HepG2 (cell line): Measurements from ENCODE around the gene MC1R. TPM values are rescaled to one million over a fixed set of nuclear protein-coding genes. Genes with fewer than 3 reads are reported as not detected.

Experiments used
- ADNP ChIP-seq: sonication (generic); formaldehyde crosslinking; IDR thresholded peaks from 2 replicates; pipeline ENCODE4 v1.4.0; 2020; ENCODE audit warnings: missing genetic modification reagents
- BRCA1 ChIP-seq: sonication (generic); formaldehyde crosslinking; IDR thresholded peaks from 2 replicates; pipeline ENCODE4 v1.4.0; 2020; ENCODE audit warnings: missing genetic modification reagents
- CREB1 ChIP-seq, 2 experiments: fragments of 450-650 bp in 1 of 2; IDR thresholded peaks; 2 replicates each; pipeline ENCODE4 v1.6.1; 2016 to 2017; ENCODE audit warnings: control low read depth in 1 of 2, mild to moderate bottlenecking in 1 of 2, missing compliant biosample characterization in 1 of 2, missing genetic modification characterization in 1 of 2
- IRF2 ChIP-seq: IDR thresholded peaks from 2 replicates; pipeline ENCODE4 v1.6.1; 2018; ENCODE audit warnings: missing genetic modification reagents, missing compliant biosample characterization
- JUND ChIP-seq: sonication (generic); formaldehyde crosslinking; IDR thresholded peaks from 2 replicates; pipeline ENCODE4 v1.8.0; 2022; ENCODE audit warnings: mild to moderate bottlenecking, missing genetic modification reagents
- MTA3 ChIP-seq: sonication (generic); formaldehyde crosslinking; IDR thresholded peaks from 2 replicates; pipeline ENCODE4 v1.4.0; 2020; ENCODE audit warnings: missing genetic modification reagents
- NR2F6 ChIP-seq, 2 experiments: IDR thresholded peaks; 2 replicates each; pipeline ENCODE4 v1.6.1; 2016; ENCODE audit warnings: antibody characterized with exemption in 1 of 2, mild to moderate bottlenecking in 1 of 2
- PPARG ChIP-seq: conservative IDR thresholded peaks from 2 replicates; pipeline ENCODE4 v1.6.1; 2016; ENCODE audit warnings: missing biosample characterization, missing genetic modification reagents
- SP2 ChIP-seq: sonication (generic); formaldehyde crosslinking; IDR thresholded peaks from 2 replicates; pipeline ENCODE4 v1.5.1; 2020; ENCODE audit warnings: mild to moderate bottlenecking, missing genetic modification reagents
- ZFX ChIP-seq: sonication (generic); formaldehyde crosslinking; IDR thresholded peaks from 2 replicates; pipeline ENCODE4 v1.4.0; 2020; ENCODE audit warnings: mild to moderate bottlenecking, low read depth, missing genetic modification reagents, moderate library complexity
- ZNF136 ChIP-seq: sonication (generic); formaldehyde crosslinking; IDR thresholded peaks from 2 replicates; pipeline ENCODE4 v1.8.1; 2022; ENCODE audit warnings: low read depth, mild to moderate bottlenecking, moderate library complexity, missing genetic modification reagents
- ZNF788 ChIP-seq: sonication (generic); formaldehyde crosslinking; IDR thresholded peaks from 2 replicates; pipeline ENCODE4 v1.5.0; 2020; ENCODE audit warnings: mild to moderate bottlenecking, missing genetic modification reagents, borderline replicate concordance
- polyA plus RNA-seq, 8 experiments: library from polyadenylated mRNA; depleted of rRNA in 3 of 8; stranded (reverse) in 7 of 8; unstranded in 1 of 8; fragments of >200 nt; fragmentation: Illumina TruSeq in 4 of 8; extraction: Trizol in 4 of 8; gene quantifications; 2 replicates each; pipeline versions ENCODE4 v1.2.1 to v1.2.3, GENCODE V29; 2011 to 2016; ENCODE audit warnings: low read depth in 4 of 8, missing spikeins in 1 of 8, mixed read lengths in 1 of 8; ENCODE audit not compliant: insufficient read depth in 1 of 8
- total RNA-seq, 5 experiments: library from RNA; depleted of rRNA; stranded (reverse); fragments of >200 nt; fragmentation: Illumina TruSeq; extraction: Trizol; gene quantifications; 2 replicates each; pipeline ENCODE4 v1.2.3, GENCODE V29; 2016; ENCODE audit warnings: low read depth in 1 of 5
- TF ChIP-seq, protein P1 (sequence below): sonication (generic); formaldehyde crosslinking; IDR thresholded peaks from 2 replicates; pipeline ENCODE4 v1.9.0; 2022; ENCODE audit warnings: low read depth, missing genetic modification reagents
- TF ChIP-seq, protein P2 (sequence below): IDR thresholded peaks from 2 replicates; pipeline ENCODE4 v1.6.1; 2016; ENCODE audit warnings: missing biosample characterization, missing genetic modification reagents, low read depth
- TF ChIP-seq, protein P3 (sequence below): sonication (generic); formaldehyde crosslinking; IDR thresholded peaks from 2 replicates; pipeline ENCODE4 v1.5.1; 2020; ENCODE audit warnings: missing genetic modification reagents, mild to moderate bottlenecking, borderline replicate concordance
- TF ChIP-seq, protein P4 (sequence below): sonication (generic); formaldehyde crosslinking; IDR thresholded peaks from 2 replicates; pipeline ENCODE4 v1.4.0; 2020; ENCODE audit warnings: mild to moderate bottlenecking, missing genetic modification reagents
- TF ChIP-seq, protein P5 (sequence below): sonication (generic); formaldehyde crosslinking; IDR thresholded peaks from 2 replicates; pipeline ENCODE4 v1.8.1; 2023; ENCODE audit warnings: missing genetic modification reagents, inconsistent platforms, borderline replicate concordance
- TF ChIP-seq, protein P6 (sequence below): sonication (generic); formaldehyde crosslinking; conservative IDR thresholded peaks from 2 replicates; pipeline ENCODE4 v1.8.1; 2023; ENCODE audit warnings: missing genetic modification reagents
- TF ChIP-seq, protein P7 (sequence below): sonication (generic); formaldehyde crosslinking; IDR thresholded peaks from 2 replicates; pipeline ENCODE4 v1.4.0; 2020; ENCODE audit warnings: mild to moderate bottlenecking, missing genetic modification reagents

Gene MC1R
- total and polyA plus RNA-seq, 2 of the 13 experiments (the other 11 are each of a cell fraction or from before 2014, with no cell fraction given): 9.1 to 14.8 TPM

DNA sequence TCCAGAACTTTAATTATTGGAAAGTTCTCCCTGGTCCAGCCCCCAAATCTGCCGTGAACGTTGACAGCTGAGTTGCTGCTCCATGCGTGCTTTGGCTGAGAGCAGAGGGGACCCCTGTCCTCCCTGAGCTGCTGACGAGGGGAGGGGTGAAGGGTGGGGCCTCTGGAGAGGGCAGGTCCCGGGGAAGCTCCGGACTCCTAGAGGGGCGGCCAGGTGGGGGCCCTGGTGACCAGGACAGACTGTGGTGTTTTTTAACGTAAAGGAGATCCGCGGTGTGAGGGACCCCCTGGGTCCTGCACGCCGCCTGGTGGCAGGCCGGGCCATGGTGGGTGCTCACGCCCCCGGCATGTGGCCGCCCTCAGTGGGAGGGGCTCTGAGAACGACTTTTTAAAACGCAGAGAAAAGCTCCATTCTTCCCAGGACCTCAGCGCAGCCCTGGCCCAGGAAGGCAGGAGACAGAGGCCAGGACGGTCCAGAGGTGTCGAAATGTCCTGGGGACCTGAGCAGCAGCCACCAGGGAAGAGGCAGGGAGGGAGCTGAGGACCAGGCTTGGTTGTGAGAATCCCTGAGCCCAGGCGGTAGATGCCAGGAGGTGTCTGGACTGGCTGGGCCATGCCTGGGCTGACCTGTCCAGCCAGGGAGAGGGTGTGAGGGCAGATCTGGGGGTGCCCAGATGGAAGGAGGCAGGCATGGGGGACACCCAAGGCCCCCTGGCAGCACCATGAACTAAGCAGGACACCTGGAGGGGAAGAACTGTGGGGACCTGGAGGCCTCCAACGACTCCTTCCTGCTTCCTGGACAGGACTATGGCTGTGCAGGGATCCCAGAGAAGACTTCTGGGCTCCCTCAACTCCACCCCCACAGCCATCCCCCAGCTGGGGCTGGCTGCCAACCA lies at the start of gene MC1R (continued):
- TF ChIP-seq, protein P1, sequence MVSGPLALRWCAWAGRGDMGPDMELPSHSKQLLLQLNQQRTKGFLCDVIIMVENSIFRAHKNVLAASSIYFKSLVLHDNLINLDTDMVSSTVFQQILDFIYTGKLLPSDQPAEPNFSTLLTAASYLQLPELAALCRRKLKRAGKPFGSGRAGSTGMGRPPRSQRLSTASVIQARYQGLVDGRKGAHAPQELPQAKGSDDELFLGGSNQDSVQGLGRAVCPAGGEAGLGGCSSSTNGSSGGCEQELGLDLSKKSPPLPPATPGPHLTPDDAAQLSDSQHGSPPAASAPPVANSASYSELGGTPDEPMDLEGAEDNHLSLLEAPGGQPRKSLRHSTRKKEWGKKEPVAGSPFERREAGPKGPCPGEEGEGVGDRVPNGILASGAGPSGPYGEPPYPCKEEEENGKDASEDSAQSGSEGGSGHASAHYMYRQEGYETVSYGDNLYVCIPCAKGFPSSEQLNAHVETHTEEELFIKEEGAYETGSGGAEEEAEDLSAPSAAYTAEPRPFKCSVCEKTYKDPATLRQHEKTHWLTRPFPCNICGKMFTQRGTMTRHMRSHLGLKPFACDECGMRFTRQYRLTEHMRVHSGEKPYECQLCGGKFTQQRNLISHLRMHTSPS (CRISPR knock-in tag): peak; percentile 79; the same call in 1 of the 2 replicates
- TF ChIP-seq, protein P2, sequence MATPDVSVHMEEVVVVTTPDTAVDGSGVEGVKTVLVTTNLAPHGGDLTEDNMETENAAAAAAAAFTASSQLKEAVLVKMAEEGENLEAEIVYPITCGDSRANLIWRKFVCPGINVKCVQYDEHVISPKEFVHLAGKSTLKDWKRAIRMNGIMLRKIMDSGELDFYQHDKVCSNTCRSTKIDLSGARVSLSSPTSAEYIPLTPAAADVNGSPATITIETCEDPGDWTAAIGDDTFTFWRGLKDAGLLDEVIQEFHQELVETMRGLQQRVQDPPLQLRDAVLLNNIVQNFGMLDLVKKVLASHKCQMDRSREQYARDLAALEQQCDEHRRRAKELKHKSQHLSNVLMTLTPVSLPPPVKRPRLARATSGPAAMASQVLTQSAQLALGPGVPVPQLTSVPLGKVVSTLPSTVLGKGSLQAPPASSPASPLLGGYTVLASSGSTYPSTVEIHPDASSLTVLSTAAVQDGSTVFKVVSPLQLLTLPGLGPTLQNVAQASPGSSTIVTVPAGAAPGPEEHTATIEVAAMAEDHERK: no peak
- TF ChIP-seq, protein P3, sequence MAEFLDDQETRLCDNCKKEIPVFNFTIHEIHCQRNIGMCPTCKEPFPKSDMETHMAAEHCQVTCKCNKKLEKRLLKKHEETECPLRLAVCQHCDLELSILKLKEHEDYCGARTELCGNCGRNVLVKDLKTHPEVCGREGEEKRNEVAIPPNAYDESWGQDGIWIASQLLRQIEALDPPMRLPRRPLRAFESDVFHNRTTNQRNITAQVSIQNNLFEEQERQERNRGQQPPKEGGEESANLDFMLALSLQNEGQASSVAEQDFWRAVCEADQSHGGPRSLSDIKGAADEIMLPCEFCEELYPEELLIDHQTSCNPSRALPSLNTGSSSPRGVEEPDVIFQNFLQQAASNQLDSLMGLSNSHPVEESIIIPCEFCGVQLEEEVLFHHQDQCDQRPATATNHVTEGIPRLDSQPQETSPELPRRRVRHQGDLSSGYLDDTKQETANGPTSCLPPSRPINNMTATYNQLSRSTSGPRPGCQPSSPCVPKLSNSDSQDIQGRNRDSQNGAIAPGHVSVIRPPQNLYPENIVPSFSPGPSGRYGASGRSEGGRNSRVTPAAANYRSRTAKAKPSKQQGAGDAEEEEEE (CRISPR knock-in tag): peak; percentile 98
- TF ChIP-seq CREB1 (IDR thresholded peaks at IDR 0.05) (no peak), CREB1 (CRISPR knock-in tag; IDR thresholded peaks at IDR 0.05) (no peak), ZNF136 (no peak; the same call in 1 of the 2 replicates), MTA3 (no peak), ADNP (CRISPR knock-in tag) (no peak), ZNF788 (CRISPR knock-in tag) (peak; percentile 94), ZFX (peak; percentile 8; the same call in 1 of the 2 replicates), PPARG (CRISPR knock-in tag) (peak; percentile 69; the same call in 1 of the 2 replicates), JUND (CRISPR knock-in tag) (no peak), NR2F6 (IDR thresholded peaks at IDR 0.05) (0 out of 2 replicates have a peak, but pooled peaks have one; percentile 13), NR2F6 (CRISPR knock-in tag; IDR thresholded peaks at IDR 0.05) (peak; percentile 63; the same call in 1 of the 2 replicates), IRF2 (CRISPR knock-in tag) (peak; percentile 69; the same call in 1 of the 2 replicates), BRCA1 (CRISPR knock-in tag) (0 out of 2 replicates have a peak, but pooled peaks have one; percentile 77), SP2 (CRISPR knock-in tag) (0 out of 2 replicates have a peak, but pooled peaks have one; percentile 14)
- TF ChIP-seq, protein P4, sequence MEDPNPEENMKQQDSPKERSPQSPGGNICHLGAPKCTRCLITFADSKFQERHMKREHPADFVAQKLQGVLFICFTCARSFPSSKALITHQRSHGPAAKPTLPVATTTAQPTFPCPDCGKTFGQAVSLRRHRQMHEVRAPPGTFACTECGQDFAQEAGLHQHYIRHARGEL: peak; percentile 94
- TF ChIP-seq, protein P5, sequence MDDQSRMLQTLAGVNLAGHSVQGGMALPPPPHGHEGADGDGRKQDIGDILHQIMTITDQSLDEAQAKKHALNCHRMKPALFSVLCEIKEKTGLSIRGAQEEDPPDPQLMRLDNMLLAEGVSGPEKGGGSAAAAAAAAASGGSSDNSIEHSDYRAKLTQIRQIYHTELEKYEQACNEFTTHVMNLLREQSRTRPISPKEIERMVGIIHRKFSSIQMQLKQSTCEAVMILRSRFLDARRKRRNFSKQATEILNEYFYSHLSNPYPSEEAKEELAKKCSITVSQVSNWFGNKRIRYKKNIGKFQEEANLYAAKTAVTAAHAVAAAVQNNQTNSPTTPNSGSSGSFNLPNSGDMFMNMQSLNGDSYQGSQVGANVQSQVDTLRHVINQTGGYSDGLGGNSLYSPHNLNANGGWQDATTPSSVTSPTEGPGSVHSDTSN: no peak
- TF ChIP-seq, protein P6, sequence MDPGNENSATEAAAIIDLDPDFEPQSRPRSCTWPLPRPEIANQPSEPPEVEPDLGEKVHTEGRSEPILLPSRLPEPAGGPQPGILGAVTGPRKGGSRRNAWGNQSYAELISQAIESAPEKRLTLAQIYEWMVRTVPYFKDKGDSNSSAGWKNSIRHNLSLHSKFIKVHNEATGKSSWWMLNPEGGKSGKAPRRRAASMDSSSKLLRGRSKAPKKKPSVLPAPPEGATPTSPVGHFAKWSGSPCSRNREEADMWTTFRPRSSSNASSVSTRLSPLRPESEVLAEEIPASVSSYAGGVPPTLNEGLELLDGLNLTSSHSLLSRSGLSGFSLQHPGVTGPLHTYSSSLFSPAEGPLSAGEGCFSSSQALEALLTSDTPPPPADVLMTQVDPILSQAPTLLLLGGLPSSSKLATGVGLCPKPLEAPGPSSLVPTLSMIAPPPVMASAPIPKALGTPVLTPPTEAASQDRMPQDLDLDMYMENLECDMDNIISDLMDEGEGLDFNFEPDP (CRISPR knock-in tag): 0 out of 2 replicates have a peak, but pooled peaks have one; percentile 57
- TF ChIP-seq, protein P7, sequence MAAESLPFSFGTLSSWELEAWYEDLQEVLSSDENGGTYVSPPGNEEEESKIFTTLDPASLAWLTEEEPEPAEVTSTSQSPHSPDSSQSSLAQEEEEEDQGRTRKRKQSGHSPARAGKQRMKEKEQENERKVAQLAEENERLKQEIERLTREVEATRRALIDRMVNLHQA (CRISPR knock-in tag): peak; percentile 50; the same call in 1 of the 2 replicates
